HG03060 (cell line): ENCODE results near the gene PTS.

Experiments used
- ATAC-seq: cut with Tn5 transposase; IDR thresholded peaks from one replicate; pipeline ENCODE4 v1.9.1; 2021; ENCODE audit warnings: low read depth, moderate number of reproducible peaks; ENCODE audit not compliant: unreplicated experiment

PTS gene

DNA sequence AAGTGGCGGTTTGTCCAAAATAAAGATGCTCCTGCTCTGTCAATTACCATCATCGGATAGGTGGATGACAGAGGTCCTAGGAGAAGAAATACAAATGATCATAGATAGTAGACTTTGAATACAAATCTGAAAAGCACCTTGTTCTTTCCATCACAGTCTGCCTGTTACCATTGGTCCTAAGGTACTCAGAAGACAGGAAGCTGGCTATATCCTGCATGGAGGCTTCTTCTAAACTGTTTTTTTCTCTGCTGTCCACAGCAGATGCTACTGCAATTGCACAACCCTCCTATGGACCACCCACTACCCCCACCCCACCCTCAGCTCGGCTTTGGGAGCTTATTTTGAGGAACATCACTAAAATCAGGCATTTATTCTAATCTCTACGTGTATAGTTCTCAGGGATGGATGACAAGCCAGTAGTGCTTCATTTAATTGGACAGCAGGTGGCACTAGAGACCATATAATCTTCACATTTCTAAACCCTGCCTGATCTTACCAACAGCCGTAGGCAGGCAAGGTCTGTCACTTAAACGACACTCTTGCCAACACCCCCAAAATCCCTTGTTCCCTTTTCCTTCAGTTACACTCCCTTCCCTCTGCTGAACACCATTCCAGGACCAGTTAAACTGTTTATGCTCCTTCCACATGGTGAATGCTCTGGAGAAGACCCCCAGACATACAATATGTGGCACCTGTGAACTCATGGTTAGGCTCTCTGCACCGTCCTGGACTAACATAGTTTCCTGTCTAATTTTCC lies 6.6 kb upstream of the PTS start:
- ATAC-seq: no peak

DNA sequence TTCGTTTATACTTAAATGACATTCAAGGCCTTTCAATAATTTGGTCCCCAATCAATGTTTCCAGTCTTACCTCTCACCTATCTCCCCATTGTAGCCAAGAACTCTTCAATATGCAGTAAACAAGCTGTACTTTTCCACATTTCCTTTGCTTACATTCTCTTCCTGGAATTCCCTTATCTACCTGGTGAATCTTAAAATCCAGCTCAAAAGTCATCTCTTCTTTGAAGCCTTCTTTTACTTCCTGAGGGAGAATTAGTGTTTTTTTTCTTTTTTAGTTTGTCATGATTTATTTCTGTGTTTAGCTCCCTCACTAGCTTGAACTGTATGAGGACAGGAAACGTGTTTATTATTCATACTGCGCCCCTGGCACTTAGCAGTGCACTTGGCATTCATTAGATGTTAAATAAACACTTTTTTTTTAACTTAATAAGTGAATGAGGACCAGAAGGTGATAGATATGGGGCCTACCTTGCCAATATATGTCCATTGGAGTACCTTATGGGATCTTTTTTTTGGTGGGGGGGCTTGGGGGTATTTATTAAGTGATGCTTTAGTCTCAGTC lies 4.9 kb upstream of the PTS start:
- no peak for ATAC-seq

DNA sequence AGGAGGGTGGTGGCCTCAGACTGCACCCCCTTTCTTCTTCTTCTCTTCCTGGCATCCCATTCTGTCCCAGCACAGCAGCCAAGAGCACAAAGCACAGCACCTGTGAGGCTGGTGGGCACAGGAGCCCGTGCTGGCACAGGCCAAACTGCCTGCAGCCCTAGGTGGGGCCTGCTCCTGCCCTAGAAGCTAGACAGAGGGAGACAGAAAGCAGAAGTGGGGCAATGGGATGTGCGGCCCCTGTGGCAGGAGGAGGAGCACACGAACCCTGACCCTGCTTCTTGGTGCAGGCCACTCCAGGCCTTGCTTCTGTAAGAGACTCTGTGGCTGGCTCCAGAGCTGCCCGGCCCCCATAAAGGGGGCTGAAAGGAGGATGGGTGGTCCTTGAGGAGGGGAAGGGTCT lies 3.9 kb upstream of the PTS start:
- no peak for ATAC-seq

DNA sequence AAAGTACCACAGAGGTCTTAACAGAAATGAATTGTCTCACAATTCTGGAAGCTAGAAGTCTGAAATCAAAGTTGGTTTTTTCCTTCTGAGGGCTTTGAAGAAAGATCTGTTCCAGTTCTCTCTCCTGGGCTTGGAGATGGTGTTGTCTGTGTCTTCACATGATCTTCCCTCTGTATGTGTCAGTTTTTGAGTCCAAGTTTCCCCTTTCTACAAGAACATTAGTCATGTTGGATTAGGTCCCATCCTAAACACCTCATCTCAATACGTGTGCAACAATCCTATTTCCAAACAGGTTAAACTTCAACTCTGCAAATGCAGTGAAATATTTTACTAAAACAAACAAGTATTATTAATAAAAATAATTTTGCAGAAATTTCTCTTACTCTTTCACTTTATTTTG lies 3.1 kb upstream of the PTS start:
- ATAC-seq: no peak

DNA sequence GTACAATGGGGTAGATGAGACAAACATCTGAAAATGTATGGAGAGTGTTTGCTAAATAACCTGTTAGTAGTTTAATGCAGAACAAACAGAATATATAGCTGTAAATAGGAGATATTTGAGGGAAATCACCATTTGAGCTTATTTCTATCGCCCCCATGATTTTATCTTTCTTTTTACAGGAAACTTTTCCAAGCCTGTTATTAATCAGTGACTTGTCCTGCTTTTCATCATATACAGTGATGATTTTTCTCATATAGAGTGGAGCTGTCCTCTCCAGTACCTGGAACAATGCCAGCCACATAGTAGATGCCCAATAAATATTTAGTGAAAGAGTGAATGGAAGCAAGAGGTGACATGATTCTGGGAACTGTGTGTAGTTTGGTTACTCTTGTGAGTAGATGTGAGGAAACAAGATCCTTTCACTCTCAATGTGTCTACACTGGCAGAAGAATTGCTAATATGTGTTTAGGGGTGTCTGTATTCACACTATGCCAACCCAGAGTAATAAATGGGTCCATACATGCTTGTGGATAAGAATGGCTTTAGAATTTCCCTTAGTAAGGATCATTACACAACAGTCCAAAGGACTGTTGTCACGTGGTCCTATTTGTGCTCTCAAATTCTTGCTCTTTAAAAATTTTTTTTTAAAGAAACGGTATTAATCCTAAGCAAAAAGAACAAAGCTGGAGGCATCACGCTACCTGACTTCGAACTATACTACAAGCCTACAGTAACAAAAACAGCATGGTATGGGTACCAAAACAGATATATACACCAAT lies 2.3 kb upstream of the PTS start:
- no peak for ATAC-seq

DNA sequence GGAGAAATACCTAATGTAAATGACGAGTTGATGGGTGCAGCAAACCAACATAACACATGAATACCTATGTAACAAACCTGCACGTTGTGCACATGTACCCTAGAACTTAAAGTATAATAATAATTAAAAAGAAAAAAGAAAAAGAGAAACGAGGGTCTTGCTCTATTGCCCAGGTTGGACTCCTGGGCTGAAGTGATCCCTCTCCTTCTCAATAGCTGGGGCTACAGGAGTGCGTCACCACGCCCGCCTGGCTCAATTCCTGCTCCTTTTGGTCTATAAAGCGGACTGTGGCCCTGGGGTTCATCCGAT lies 521 bp upstream of the PTS start:
- ATAC-seq: no peak

DNA sequence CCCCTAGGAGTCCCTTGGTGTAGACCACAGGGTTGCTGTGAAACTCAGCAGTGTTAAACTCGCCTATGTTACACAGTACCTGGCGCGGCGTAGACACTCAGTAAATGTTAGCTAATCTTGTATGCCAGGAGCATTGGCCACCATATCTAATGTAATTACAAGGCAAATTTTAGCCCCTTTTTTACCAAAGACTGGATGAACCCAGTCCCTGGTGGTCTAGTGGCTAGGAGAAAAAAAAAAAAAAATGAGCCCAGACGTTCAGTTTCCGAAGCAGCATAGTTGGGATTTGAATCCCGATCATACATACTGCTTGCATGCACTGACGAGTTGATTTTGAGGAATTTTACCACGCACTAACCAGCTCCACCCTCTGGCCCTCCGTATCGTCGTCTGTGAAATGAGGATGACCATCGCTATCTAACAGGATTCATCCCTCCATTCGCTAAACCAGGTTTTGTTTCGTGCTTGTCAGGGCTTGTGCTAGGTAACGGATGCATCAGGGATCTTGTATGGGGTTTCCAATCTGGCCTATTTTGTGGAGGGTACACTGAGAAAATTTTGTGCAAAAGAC lies 688 bp downstream of the PTS start:
- ATAC-seq: peak; percentile 20

DNA sequence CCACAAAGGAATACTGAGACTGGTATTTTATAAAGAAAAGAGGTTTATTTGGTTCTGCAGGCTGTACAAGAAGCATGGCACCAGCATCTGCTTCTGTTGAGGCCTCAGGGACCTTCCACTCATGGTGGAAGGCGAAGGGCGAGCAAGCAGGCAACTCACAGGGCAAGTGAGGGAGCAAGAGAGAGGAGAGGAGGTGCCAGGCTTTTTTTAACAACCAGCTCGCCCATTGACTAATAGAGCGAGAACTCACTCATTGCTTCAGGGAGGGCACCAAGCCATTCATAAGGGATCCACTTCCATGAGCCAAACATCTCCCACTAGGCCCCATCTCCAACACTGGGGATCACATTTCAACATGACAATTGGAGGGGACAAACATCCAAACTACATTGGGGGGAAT lies 1.2 kb downstream of the PTS start:
- no peak for ATAC-seq

DNA sequence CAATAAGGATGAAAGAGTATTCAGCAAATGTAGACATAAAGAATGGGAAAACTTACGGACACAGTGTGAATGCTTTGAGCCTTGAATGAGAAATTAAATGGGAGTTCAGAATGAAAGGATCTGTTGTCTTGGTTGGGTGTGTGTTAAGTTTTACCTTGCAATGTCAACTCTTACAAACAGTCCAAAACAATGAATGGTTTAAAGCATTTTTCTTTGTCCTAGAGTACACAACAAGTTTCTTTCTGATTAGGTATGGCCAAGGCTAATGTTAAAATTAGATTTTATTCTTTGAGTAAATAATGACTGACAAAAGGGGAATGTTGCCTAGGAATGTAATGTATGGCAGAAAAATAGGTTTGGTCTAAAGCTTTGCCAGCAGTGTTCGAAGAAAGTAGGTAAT lies 2.5 kb downstream of the PTS start:
- no peak for ATAC-seq

DNA sequence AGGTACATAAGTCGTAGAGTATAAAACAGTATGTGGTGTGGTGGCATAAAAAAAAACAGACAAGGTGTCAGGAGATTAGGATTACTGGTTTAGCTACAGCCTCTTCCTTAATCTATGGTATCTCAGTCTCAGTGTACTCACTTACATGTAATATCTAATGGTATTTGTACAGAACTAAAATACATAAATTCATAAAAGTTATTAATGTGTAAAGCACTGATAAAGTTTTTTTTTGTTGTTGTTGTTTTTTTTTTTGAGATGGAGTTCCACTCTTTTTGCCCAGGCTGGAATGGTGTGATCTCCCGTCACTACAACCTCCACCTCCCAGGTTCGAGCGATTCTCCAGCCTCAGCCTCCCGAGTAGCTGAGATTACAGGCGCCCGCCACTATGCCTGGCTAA lies 2.9 kb downstream of the PTS start:
- no peak for ATAC-seq

DNA sequence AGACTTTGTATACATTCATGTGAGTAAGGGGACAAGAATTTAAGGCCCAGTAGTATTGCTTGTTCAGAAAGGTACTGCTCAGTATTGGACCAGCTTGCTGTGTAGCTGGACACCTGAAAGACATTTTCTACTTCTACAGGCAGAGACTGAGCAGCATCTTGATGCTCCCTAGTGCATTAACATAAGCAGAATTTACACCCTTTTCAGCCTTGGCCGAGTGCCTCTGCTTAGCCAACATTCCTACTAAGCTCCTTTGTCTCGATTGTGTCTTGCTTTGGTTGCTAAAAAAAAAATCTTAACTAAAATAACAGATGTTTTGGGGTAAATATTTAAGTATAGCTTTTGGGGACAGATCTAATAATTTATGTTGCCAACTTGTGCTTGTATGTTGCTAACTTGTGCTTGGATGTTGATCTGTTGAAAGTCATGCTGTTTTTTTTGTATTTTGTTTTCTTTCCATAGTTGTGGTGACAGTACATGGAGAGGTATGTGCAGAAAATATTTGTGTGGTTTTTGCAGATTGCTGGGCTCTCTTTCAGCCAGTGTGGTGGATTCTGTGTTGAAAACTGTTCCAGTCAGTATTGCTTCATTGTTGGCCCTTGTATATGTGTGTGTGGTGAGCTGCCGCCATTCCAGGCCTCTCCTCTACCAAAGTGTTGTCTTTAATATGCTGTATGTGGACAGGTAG lies 3.7 kb downstream of the PTS start:
- ATAC-seq: no peak

DNA sequence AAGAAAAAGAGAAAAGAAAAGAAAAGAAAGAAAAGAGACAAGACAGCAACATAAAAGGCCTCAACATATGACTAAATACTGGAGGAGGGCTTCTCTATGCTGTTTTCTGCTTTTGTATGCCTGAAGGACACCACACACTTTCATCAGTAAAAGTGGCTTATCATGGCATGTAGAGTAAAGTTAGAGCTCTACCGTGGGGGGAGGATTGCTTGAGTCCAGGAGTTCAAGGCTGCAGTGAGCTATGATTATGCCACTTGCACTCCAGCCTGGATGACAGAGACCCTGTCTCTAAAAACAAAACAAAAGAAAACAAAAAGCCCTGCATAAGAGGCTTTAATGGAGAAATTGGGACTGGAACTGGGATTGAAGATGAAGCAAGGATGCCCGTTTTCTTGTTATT lies 5.7 kb downstream of the PTS start:
- no peak for ATAC-seq

DNA sequence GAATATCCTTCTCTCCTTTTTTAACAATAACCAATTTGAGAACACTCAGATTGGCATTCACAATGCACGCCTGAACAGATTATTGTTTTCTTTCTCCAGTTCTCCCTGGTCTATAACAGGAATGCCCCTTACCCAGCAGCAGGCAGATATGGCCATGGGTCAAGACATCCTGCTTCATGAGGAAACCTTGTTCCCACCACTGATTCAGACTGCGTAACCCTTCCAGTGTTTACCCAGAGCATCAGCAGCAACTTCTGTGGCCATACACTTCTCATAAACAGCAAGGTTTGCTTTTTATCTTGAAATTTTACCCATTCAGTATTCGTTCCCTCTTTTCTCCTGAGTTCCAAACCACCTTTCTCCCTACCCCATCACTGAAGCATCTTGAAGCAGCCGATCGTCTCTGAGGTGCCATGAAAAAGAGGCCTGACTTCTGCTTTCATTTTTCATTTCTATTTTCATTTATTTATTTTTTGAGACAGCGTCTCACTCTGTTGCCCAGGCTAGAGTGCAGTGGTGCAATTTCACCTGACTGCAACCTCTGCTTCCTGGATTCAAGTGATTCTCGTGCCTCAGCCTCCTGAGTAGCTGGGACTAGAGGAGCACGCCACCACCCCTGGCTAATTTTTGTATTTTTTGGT lies 9.6 kb downstream of the PTS start:
- ATAC-seq: no peak

DNA sequence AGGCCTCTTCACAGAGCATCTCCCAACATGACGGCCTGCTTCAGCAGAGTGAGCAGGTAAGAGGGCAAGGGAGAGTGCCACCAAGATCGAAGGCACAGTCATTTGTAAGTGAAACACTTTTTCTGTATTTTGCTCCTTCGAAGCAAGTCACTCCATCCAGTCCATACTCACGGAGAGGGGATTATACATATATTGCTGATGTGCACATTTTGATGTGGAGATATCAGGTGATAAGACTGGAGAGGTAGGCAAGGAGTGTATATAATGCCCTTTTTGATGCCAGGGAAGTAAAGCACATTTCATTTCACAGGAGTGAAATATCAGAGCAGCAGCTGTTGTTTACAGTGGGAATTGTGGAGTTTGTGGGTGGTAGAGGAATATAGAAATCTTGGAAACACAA lies 11.2 kb downstream of the PTS start:
- no peak for ATAC-seq

DNA sequence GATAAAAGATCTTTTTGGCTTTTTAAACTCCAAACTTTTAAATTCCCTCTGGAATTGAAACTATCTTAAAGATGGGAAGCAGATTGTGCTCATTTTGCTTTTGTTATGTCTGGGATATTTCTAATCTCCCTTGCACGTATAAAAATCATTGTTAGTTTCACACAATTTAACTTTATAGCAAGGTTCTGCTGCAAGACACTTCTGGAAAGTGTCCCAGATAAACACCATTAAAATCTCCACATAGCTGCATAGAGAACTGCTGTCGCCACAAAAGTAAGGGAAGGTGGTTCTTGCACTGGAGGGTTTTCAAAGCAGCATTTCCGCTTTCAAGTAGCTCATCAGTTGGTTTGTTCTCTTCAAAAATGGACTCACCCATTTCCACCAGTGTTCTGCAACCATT lies 11.8 kb downstream of the PTS start:
- ATAC-seq: no peak

DNA sequence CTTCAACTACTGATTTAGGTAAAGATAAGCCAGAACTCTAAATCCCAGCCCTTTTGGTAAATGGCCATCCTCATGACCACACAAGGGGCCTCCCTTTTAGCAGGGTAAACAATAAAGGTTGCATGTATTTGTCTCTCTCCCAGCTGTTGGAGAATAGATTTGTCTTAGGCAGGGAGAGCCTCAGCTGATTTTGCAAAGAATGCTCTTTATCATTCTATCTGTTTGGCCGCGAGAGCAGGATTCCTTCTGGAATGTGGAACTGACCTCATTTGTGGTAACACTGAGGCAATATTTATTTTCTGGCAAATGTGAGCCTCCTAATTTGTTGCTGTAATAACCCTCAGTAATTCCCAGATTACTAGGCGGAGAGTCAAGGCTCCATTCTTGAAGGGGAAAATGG lies 15.3 kb downstream of the PTS start:
- ATAC-seq: no peak

DNA sequence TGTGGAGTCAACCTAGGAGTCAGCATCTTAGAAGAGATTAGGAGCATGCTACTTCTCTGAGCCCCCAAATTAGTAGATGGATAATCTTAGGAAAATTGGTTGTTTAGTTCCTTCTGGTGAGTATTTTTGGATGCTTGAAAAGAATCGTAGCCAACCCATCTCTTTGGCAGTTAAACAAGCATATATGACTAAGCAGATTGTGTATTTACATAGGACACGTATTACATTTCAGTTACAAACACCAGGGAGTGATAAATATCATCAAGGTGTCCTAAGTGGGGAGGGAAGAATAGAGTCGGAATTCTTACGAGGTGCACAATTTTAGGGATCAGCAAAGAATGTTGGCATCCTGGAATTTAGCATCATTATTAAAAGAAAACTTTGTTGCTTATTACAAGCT lies 21.0 kb downstream of the PTS start:
- ATAC-seq: no peak

DNA sequence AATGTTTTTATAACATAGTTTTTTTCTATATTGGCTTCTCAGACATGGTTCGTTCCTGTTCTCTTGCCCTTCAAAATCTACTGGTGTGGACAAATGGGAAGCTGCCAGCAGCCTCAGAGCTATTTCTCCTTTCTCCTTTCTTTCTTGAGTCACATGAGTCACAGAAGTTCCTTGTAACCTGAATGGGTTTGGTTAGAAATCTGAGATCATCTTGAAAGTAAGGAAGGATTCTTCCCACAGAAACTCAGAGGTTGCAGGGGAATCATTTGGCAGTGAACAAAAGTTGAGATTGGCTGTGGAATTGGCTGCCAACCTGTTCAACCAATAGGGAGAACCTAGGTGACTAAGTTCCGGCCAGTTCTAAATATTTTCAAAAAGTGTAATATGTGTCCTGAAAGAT lies 22.0 kb downstream of the PTS start:
- no peak for ATAC-seq

DNA sequence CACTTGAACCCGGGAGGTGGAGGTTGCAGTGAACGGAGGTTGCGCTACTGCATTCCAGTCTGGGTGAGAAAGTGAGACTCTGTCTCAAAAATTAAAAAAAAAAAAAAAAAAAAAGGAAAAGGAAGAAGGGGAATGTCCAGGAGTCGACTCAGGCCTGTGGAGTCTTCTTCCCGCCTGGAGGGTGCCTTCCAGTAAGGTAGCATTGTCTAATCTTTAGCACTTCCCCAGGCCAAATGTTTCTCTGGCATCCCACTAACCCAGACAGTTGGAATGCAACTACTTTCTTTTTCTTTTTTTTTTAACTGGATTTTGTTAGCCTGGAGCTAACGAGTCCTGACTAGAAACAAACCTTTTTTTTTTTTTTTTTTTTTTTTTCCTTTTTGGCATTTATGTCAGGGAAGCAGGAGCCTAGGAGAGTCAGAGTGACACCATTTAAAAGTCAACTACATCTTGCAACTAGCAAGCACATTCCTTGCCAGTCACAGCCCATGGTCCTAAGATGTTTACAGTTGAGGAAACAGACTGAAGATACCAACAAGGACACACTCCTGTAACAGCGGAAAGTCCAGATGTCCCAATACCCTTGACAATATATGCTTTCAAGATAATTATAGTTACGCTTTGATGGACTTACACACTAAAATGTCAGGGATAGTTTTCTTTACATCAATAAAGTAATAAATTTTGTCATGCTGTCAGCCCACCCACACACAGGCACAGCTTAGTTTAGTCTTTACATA lies 23.8 kb downstream of the PTS start:
- ATAC-seq: no peak

DNA sequence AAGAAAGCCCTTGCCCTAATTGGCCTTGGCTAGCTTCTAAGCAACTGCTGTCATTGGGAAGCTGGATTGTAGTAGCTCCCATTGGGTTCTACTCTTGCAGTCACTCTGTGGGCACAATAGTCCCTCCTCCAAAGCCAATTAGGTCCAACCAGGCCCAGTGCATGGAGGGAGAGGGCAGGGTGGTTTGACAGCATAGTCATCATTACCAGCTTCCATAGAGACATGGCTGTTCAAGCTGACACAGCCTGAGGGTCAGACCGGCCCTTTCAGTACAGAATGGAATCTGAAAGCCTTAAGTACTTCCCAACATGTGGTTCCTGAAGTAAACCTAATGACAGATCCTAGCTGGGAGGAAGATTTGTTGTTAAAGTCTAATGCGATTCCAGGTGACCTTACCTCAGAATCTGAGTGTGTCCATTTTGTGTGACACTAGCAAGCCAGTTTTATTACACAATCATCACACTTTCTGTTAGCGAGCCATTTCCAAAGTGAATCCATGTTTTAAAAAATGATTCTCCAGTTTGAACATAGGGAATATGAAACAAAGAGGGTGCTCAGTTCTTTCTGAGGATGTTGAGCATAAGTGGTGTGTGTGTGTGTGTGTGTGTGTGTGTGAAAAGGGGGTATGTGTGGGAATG lies 27.5 kb downstream of the PTS start:
- no peak for ATAC-seq
